Esophagus squamous epithelium (tissue), 4 donors: ENCODE results near the gene DAG1.

Experiments
- CTCF ChIP-seq, 6 experiments: fragments of 450-650 bp in 4 of 6; fragments of 200-600 bp in 2 of 6; sonication (generic) in 2 of 6; IDR thresholded peaks; one replicate each; pipeline ENCODE4 v1.5.1; 2016 to 2019; ENCODE audit warnings: antibody characterized with exemption in 6 of 6, mild to moderate bottlenecking in 4 of 6, moderate library complexity in 4 of 6
- POLR2A ChIP-seq, 4 donors: fragments of 450-650 bp; IDR thresholded peaks; one replicate each; pipeline ENCODE4 v1.6.1; 2017; ENCODE audit warnings: antibody characterized with exemption in 4 of 4, mild to moderate bottlenecking in 4 of 4, moderate library complexity in 3 of 4

- no peak for TF ChIP-seq CTCF (IDR thresholded peaks at IDR 0.05)
- TF ChIP-seq POLR2A (IDR thresholded peaks at IDR 0.05) = no peak
Observed at GRCh38 chr3:49482766-49483165, 12.7 kb downstream of the DAG1 start.
